ENCODE data around the gene MEGF6.

Gene MEGF6

GRCh38 chr1:3502641-3503524 lies 108.4 kb downstream of the MEGF6 start:
- no peak for DNase-seq (ENCODE audit: low spot score)

DNA sequence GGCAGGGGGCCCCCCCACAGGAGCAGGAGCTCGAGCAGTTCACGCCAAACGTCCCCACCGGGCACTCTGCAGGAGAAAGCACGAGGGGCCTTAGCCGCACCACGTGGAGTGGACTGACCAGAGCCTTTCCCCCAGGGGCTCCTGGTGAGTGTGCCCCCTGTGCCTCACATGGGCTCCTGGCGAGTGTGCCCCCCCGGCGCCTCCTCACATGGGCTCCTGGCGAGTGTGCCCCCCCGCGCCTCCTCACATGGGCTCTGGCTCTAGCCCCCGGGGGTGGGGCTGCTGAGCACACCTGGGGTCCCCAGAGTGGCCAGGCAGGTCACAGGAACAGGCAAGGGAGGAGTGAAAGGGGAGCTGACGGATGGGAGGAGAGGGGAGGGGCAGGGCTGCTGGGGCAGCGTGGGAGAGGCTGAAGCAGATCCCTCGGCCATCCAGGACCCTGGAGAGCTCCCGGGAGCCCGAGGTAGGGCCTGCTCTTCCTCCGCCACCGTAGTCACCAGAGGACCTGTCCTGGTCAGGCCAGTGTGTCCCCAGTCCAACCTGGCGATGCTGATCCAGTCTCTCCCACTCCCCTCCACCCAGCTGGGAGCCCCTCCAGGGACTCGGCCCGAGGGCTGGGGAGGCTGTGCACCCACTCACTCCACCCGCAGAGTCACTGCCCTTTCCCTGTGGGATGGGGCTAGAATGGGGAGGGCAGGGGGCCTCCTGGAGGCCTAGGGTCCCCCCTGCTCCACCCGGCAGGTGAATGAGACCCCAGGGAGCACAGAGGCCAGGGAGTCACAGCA lies 109.3 kb downstream of the MEGF6 start:
- DNase-seq (ENCODE audit: low spot score) = peak; percentile 89

DNA sequence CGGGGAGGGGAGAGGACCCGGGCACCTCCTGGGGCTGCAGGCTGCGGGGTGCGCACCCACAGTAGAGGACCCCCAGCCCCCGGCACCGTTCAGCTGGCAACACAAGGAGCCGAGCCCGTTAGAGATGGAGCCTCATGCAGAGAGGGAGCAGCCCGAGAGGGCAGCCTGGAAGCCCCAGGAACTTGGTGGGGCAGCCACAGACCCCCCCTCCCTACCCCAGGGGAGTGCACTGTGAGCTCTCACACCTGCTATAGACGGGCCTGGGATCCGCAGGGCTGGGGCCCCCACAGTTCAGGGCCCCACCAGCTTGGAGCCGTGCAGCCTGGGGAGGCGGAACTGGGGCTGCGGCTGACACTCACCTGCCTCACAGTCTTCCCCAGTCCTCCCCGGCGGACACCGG lies 109.9 kb downstream of the MEGF6 start:
- DNase-seq (ENCODE audit: low spot score) = no peak

- DNase-seq (ENCODE audit: low spot score) = peak; percentile 55
Measured at GRCh38 chr1:3500265-3500835, 111.0 kb downstream of the MEGF6 start.

DNA sequence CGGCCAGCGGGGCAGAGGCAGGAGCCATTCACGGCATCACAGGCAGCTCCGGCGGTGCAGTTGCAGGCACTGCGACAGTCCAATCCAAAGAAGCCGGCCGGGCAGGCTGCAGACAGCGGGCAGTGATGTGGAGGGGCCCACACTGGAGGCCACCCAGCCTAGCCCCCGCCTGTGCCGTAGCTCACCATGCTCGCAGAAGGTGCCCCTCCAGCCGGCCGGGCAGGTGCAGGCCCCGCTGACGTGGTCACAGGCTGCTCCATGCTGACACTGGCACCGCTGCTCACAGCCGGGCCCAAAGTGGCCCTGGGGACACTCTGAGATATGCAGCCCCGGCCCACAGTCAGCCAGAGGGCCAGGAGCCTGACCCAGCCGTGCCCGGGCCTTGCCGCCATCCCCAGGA lies 111.7 kb downstream of the MEGF6 start:
- DNase-seq (ENCODE audit: low spot score) = no peak

DNA sequence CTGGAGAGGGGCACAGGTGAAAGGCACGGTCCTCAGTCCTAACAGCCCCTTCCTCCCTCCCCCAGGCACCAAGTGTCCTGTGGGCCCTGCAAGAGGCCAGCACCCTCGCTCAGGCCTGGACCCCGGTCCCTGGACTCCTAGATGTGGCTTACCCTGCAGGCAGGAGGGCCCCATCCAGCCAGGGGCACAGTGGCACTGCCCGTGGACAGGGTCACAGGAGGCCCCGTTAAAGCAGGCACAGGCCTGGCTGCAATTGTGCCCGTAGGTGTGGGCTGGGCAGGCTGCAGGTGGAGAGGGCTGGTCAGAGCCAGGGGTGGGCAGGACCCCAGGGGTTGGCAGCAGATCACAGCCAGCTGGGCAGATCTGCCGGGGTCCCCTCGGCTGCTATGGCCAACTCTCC lies 112.3 kb downstream of the MEGF6 start:
- DNase-seq (ENCODE audit: low spot score) = no peak

DNA sequence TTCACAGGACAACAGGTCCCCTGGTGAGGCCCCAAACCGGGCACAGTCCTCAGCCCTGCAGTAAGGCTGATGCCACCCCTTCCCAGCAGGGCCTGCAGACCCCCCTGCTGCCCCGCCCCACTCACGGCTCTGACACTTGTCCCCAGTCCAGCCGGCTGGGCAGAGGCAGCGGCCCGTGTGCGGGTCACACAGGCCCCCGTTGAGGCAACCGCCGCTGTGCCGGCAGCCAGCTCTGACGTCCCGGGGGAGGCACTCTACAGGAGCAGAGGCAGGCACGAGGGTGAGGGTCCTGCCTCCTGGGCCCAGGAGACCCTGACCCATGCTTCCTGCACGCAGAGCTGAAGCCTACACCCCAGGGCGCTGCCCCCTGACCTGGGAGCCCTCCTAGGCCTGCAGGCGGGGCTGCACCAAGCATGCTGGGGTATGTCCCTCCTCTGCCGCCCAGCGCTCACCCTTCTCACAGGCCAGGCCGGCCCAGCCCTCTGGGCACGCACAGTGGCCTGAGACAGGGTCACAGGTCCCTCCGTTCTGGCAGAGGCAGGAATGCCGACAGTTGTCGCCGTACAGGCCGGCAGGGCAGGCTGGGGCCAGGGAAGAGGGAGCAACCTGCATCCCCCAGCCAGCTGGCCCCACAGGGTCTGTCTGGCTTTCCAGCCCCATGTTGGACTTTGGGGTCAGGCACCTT lies 112.9 kb downstream of the MEGF6 start:
- DNase-seq (ENCODE audit: low spot score) = no peak

DNA sequence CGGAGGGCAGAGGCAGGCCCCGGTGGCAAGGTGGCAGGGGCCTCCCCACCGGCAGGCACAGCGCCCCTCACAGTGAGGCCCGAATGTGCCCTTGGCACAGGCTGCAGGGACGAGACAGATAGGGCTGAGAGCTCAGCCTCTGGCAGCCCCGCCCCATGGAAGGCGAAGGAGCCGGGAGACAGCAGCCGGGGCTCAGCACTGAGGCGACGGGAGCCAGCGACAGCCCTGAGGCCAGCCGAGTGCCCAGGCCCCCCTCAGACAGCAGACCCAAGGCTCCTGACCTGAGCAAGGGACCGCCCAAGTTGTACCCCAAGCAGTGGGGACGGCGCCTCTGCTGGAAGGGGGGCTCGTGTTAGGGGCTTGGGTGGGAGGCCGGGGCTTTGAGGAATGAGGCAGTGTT lies 113.8 kb downstream of the MEGF6 start:
- DNase-seq (ENCODE audit: low spot score) = no peak

- DNase-seq (ENCODE audit: low spot score) = no peak
Measured at GRCh38 chr1:3496916-3497315, 114.4 kb downstream of the MEGF6 start.

GRCh38 chr1:3495776-3496745 lies 115.2 kb downstream of the MEGF6 start:
- DNase-seq (ENCODE audit: low spot score) = no peak

- no peak for DNase-seq (ENCODE audit: low spot score)
Measured at GRCh38 chr1:3494321-3495308, 116.7 kb downstream of the MEGF6 start.

DNA sequence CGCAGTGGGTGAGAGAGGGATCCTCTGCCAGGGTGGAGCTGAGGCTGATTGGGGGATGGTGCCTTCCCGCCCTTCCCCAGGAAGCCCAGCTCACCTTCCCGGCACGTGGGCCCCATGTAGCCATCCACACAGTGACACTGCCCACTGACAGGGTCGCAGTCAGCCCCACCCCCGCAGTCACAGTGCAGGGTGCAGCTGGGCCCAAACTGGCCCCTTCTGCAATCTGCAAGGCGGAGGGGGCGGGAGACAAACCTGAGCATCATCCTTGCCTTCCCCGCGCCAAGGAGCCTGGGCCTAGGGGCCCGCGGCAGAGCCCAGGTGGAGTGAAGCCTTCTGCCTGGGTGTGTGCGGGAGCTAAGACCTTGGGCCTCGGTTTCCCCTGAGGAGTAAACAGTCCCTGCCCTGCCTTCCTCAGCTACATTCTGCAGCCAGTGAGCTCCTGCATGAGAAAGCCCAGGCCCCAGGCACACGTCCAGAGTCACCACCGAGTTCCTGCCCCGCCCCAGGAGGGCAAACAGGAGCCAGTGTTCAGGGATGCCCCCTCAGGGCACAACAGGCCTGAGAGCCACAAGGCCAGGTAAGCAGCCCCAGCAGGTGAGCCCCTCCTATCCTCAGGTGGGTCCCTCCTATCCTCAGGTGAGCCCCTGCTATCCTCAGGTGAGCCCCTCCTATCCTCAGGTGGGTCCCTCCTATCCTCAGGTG lies 118.6 kb downstream of the MEGF6 start:
- DNase-seq (ENCODE audit: low spot score) = no peak

DNA sequence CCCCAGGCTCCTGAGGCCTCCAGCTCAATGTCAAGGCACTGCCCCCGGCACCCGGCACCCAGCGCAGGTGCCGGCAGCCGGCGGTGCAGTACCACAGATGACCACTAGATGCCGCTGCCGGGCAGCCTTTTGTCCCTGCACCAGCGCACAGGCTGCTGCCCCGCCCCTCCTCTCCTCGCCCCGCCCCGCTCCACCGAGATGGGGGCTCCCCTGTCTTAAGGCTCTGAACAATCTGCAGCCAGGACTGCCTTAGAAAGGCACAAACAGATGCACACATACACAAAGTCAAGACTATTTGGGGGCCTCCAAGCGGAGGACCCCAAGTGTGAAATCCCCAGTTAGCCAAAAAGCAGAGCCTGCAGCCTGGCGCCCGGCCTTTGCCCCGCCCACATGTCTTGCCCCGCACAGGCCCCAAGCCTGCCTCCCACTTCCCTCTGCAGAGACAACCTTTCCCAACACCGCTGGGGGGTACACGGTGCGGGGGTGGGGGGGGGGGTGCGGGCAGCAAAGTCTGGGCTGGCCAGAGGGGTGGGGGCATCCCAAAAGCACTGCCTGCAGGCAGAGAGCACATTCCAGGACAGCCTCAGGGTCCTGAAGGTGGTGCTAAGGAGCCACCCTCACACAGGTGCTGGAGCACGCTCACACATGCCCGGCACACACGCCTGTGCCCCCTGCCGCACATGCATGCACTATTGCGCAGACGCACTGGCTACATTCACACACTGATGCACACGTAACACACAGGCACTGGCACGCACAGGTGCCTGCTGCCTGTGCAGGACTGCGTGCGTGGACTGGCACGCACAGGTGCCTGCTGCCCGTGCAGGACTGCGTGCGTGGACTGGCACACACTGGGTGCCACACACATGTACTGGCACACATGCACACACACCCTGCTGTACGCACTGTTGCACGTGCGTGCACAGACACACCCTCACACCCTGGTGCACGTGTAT lies 119.7 kb downstream of the MEGF6 start:
- peak; percentile 85 for DNase-seq (ENCODE audit: low spot score)

DNA sequence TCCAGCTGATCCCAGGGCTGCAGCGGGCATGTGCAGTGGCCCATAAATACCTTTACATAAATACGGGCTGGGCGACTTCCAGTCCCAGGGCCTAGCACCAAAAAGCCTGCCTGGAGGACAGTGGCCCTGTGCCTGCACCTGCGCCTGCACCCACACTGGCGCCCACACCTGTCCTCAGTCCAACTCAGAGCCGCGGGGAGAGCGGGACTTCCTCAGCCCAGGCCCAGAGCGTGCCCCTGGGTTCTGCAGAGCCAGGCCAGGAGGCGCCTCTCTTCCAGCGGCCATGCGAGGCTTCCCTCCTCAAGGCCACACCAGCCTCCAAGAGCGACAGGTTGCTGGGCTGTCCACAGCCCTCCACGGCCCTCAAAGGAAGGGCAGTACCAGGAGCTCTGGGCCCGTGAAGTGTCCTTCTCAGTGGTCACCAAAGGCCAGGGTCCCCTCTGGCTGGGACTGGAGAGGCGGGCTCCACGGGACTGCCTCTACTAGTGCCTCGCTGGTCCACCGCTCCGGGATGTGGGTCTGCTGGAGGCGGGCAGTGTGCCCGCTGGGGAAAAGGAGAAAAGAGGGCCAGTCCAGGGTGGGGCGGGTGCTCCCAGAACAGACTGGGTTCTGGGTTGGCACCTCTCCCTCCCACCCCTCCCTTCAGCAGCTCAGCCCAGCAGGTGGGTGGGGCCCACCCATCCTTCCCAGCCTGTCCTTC lies 121.1 kb downstream of the MEGF6 start:
- no peak for DNase-seq (ENCODE audit: low spot score)

GRCh38 chr1:3488432-3488831 lies 122.9 kb downstream of the MEGF6 start:
- no peak for DNase-seq (ENCODE audit: low spot score)

DNA sequence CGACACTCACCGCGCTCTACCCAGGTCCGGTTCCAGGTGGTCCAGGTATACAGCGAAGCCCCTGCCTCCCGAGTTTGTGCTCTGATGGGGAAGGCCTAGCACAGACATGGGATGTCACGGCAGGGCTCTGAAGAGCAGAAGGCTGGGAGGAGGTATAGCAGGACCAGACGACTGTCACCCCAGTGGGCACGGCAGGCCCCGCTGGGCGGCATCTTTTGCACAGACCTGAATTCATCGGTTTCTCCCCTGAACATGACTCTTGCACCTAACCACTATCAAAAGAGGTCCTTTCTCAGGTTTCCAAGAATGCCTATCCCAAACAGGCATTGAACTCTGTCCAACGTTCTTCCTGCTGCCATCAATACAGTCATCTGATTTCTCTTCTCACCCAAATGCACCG lies 126.3 kb downstream of the MEGF6 start:
- no peak for DNase-seq (ENCODE audit: low spot score)

GRCh38 chr1:3483801-3484444 lies 127.4 kb downstream of the MEGF6 start:
- peak; percentile 86 for DNase-seq (ENCODE audit: low spot score)

Data from HuH-7 (cell line).